GM12874 (cell line): ENCODE results near the gene ITPKC.

ENCODE experiments used
- CTCF ChIP-seq: IDR thresholded peaks from 2 replicates; pipeline ENCODE4 v1.5.1; 2011; ENCODE audit warnings: low read depth, mild to moderate bottlenecking, control low read depth, low read length, moderate library complexity; ENCODE audit not compliant: insufficient read depth

The ITPKC gene

GRCh38 chr19:40754611-40755247 lies 37.8 kb downstream of the ITPKC start:
- no peak for TF ChIP-seq CTCF

- TF ChIP-seq CTCF: no peak
These were observed 38.3 kb downstream of the ITPKC start for GRCh38 chr19:40755248-40755624.

GRCh38 chr19:40755791-40756190 lies 38.9 kb downstream of the ITPKC start:
- TF ChIP-seq CTCF: no peak

- TF ChIP-seq CTCF: no peak
These were observed 39.7 kb downstream of the ITPKC start for GRCh38 chr19:40756502-40757110.

GRCh38 chr19:40758491-40758890 lies 41.6 kb downstream of the ITPKC start:
- no peak for TF ChIP-seq CTCF

GRCh38 chr19:40759352-40759751 lies 42.4 kb downstream of the ITPKC start:
- TF ChIP-seq CTCF: no peak

GRCh38 chr19:40762754-40763470 lies 46.0 kb downstream of the ITPKC start:
- TF ChIP-seq CTCF: no peak
